Activated CD4-positive, CD25-positive, alpha-beta regulatory T cell treated with anti-CD3 and anti-CD28 coated beads, Interleukin-2, amount 50 U/mL, for 72 hours (primary cell): ENCODE measurements around the gene RBFOX1.

Source experiments
- DNase-seq: peaks from one replicate; pipeline ENCODE4 v3.0.0; 2021

Gene RBFOX1

GRCh38 chr16:7376227-7376626, 43.6 kb downstream of the RBFOX1 start:
- DNase-seq = no peak

- DNase-seq = no peak
Observed at GRCh38 chr16:7377231-7377630, 44.6 kb downstream of the RBFOX1 start.

GRCh38 chr16:7378024-7378695, 45.5 kb downstream of the RBFOX1 start:
- no peak for DNase-seq

- no peak for DNase-seq
Observed at GRCh38 chr16:7380441-7380840, 47.8 kb downstream of the RBFOX1 start.

GRCh38 chr16:7380911-7381310, 48.3 kb downstream of the RBFOX1 start:
- no peak for DNase-seq

GRCh38 chr16:7381671-7382070, 49.0 kb downstream of the RBFOX1 start:
- DNase-seq = no peak

- no peak for DNase-seq
Observed at GRCh38 chr16:7382521-7382920, 49.9 kb downstream of the RBFOX1 start.

- no peak for DNase-seq
Observed at GRCh38 chr16:7390974-7391373, 58.3 kb downstream of the RBFOX1 start.

GRCh38 chr16:7391694-7392093, 59.0 kb downstream of the RBFOX1 start:
- DNase-seq = no peak

- no peak for DNase-seq
Observed at GRCh38 chr16:7392206-7392605, 59.6 kb downstream of the RBFOX1 start.

- DNase-seq = no peak
Observed at GRCh38 chr16:7393680-7394079, 61.0 kb downstream of the RBFOX1 start.

GRCh38 chr16:7394720-7395336, 62.2 kb downstream of the RBFOX1 start:
- DNase-seq = no peak

- no peak for DNase-seq
Observed at GRCh38 chr16:7397901-7398300, 65.3 kb downstream of the RBFOX1 start.

GRCh38 chr16:7398536-7398935, 65.9 kb downstream of the RBFOX1 start:
- no peak for DNase-seq

- DNase-seq = no peak
Observed at GRCh38 chr16:7399296-7399695, 66.7 kb downstream of the RBFOX1 start.

GRCh38 chr16:7400117-7400890, 67.7 kb downstream of the RBFOX1 start:
- no peak for DNase-seq

- DNase-seq = no peak
Observed at GRCh38 chr16:7404217-7404616, 71.6 kb downstream of the RBFOX1 start.

- DNase-seq = no peak
Observed at GRCh38 chr16:7405166-7405565, 72.5 kb downstream of the RBFOX1 start.

- DNase-seq = no peak
Observed at GRCh38 chr16:7408700-7409365, 76.2 kb downstream of the RBFOX1 start.

- no peak for DNase-seq
Observed at GRCh38 chr16:7419441-7419840, 86.8 kb downstream of the RBFOX1 start.

- no peak for DNase-seq
Observed at GRCh38 chr16:7420079-7420478, 87.4 kb downstream of the RBFOX1 start.

GRCh38 chr16:7420843-7421242, 88.2 kb downstream of the RBFOX1 start:
- no peak for DNase-seq

- DNase-seq = no peak
Observed at GRCh38 chr16:7421578-7421977, 88.9 kb downstream of the RBFOX1 start.
